ENCODE results near the gene PARD3. TPM values are rescaled to one million over a fixed set of nuclear protein-coding genes. Genes with fewer than 3 reads are reported as not detected.

PARD3 gene
- total RNA-seq, 2 experiments from 2014 or later = 0.53 to 0.71 TPM

- ATAC-seq (ENCODE audit: poor library complexity) (no peak), DNase-seq (no peak)
- Histone ChIP-seq H3K4me1 (ENCODE audit: insufficient read depth, low read length) (no peaks in the 10 kb centered on the region), H3K4me3 (ENCODE audit: low read length) (no peak overlapping the region), H3K36me3 (ENCODE audit: insufficient read depth, low read length) (no peaks in the 10 kb centered on the region), H3K9me3 (ENCODE audit: control insufficient read depth in 1 of 2, insufficient read depth in 1 of 2, low read length in 2 of 2) (no peaks in the 10 kb centered on the region), H3K27ac (ENCODE audit: low read depth in 1 of 2, low read length in 2 of 2) (no peak overlapping the region), H3K27me3 (ENCODE audit: control insufficient read depth in 1 of 2, insufficient read depth in 2 of 2, low read length in 2 of 2) (peaks cover 0 to 3% of the 10 kb centered on the region in 2 experiments)
- Mint-ChIP-seq H3K4me3 (no peak overlapping the region), H3K36me3 (ENCODE audit: low read depth) (no peaks in the 10 kb centered on the region), H3K4me1 (ENCODE audit: low read depth) (no peaks in the 10 kb centered on the region), H3K27ac (no peak overlapping the region), H3K27me3 (no peaks in the 10 kb centered on the region), H3K9me3 (no peaks in the 10 kb centered on the region)
- intact Hi-C loops (cut with DNase I, micrococcal nuclease) = no loop called here
- ChIA-PET POLR2A (no interaction called here), CTCF (no interaction called here)
- no peak for TF ChIP-seq CTCF (IDR thresholded peaks at IDR 0.05)
Observed at GRCh38 chr10:34107626-34108516, 707.2 kb downstream of the PARD3 start.

DNA sequence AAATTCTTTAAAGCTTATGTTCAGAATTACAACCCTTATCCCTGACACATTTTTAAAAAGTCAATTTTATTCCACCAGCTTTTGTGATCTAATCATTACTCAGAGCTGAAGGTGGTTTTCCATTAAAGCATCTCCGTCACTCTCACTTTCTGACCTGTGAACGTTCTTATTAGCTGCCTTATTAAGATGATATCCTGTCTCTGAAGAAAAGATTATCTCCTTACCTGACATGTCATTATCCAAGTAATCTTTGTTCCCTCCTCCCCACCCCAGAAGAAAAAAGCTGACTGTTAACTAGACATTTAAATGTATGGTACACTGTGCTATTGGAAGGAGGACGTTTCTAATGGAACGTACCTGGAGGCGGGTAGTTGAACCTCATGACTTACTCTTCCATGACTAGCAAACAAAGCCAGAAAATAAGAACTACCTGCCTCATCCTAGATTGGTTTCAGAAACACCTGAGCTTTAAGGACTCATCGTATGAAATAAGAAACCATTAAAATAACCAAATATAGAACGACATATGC lies 708.7 kb downstream of the PARD3 start:
- ATAC-seq (ENCODE audit: poor library complexity) = no peak
- no peak overlapping the region for H3K4me3 ChIP-seq (ENCODE audit: low read length)
- CTCF ChIA-PET = no interaction called here
- Mint-ChIP-seq H3K27ac (no peak overlapping the region), H3K27me3 (no peaks in the 10 kb centered on the region), H3K4me1 (ENCODE audit: low read depth) (no peaks in the 10 kb centered on the region), H3K9me3 (no peaks in the 10 kb centered on the region), H3K36me3 (ENCODE audit: low read depth) (no peaks in the 10 kb centered on the region), H3K4me3 (no peak overlapping the region)
- no peak for DNase-seq
- intact Hi-C loops (cut with DNase I, micrococcal nuclease) = no loop called here
- H3K36me3 ChIP-seq (ENCODE audit: insufficient read depth, low read length) = no peaks in the 10 kb centered on the region
- no peaks in the 10 kb centered on the region for H3K4me1 ChIP-seq (ENCODE audit: insufficient read depth, low read length)
- H3K9me3 ChIP-seq (ENCODE audit: control insufficient read depth in 1 of 2, insufficient read depth in 1 of 2, low read length in 2 of 2) = no peaks in the 10 kb centered on the region
- TF ChIP-seq CTCF (IDR thresholded peaks at IDR 0.05) = no peak
- peaks cover 0 to 3% of the 10 kb centered on the region in 2 experiments for H3K27me3 ChIP-seq (ENCODE audit: control insufficient read depth in 1 of 2, insufficient read depth in 2 of 2, low read length in 2 of 2)
- H3K27ac ChIP-seq (ENCODE audit: low read depth in 1 of 2, low read length in 2 of 2) = no peak overlapping the region
- POLR2A ChIA-PET = no interaction called here

- Histone ChIP-seq H3K27me3 (ENCODE audit: control insufficient read depth in 1 of 2, insufficient read depth in 2 of 2, low read length in 2 of 2) (peaks cover 0 to 3% of the 10 kb centered on the region in 2 experiments), H3K9me3 (ENCODE audit: control insufficient read depth in 1 of 2, insufficient read depth in 1 of 2, low read length in 2 of 2) (peaks cover 0 to 7% of the 10 kb centered on the region in 2 experiments), H3K36me3 (ENCODE audit: insufficient read depth, low read length) (no peaks in the 10 kb centered on the region), H3K27ac (ENCODE audit: low read depth in 1 of 2, low read length in 2 of 2) (no peak overlapping the region), H3K4me1 (ENCODE audit: insufficient read depth, low read length) (no peaks in the 10 kb centered on the region), H3K4me3 (ENCODE audit: low read length) (no peak overlapping the region)
- no peaks in the 10 kb centered on the region for H3K36me3 Mint-ChIP-seq (ENCODE audit: low read depth)
- DNase-seq (no peak), ATAC-seq (ENCODE audit: poor library complexity) (no peak)
- CTCF ChIA-PET = no interaction called here
- H3K9me3 Mint-ChIP-seq = no peaks in the 10 kb centered on the region
- H3K27ac Mint-ChIP-seq = no peak overlapping the region
- intact Hi-C loops (cut with DNase I, micrococcal nuclease) = no loop called here
- POLR2A ChIA-PET = no interaction called here
- TF ChIP-seq CTCF (IDR thresholded peaks at IDR 0.05) = no peak
- no peak overlapping the region for H3K4me3 Mint-ChIP-seq
- no peaks in the 10 kb centered on the region for H3K4me1 Mint-ChIP-seq (ENCODE audit: low read depth)
- no peaks in the 10 kb centered on the region for H3K27me3 Mint-ChIP-seq
Observed at GRCh38 chr10:34104829-34105572, 710.1 kb downstream of the PARD3 start.
